H7 (cell line): Measurements from ENCODE around the gene UTP15. TPM values are rescaled to one million over a fixed set of nuclear protein-coding genes. Genes with fewer than 3 reads are reported as not detected.

Source experiments
- DNase-seq: peaks from one replicate; pipeline ENCODE4 v3.0.0; 2012
- H3K27me3 ChIP-seq: 2 replicates; pipeline ENCODE4 v1.6.0; 2011; ENCODE audit warnings: mild to moderate bottlenecking, low read length; ENCODE audit not compliant: control insufficient read depth, insufficient read depth
- H3K36me3 ChIP-seq: replicated peaks from 2 replicates; pipeline ENCODE4 v1.5.1; 2011; ENCODE audit warnings: low read length; ENCODE audit not compliant: control insufficient read depth, insufficient read depth
- H3K4me3 ChIP-seq: 2 replicates; pipeline ENCODE4 v1.5.1; 2011; ENCODE audit warnings: low read depth, mild to moderate bottlenecking, control low read depth, low read length, moderate library complexity; ENCODE audit not compliant: insufficient read depth
- total RNA-seq: library from RNA; depleted of rRNA; stranded (reverse); fragments of >200 nt; shearing (Covaris generic); gene quantifications from 2 replicates; pipeline ENCODE4 v1.2.3, GENCODE V29; 2014; rRNA removed

Gene UTP15, protein sequence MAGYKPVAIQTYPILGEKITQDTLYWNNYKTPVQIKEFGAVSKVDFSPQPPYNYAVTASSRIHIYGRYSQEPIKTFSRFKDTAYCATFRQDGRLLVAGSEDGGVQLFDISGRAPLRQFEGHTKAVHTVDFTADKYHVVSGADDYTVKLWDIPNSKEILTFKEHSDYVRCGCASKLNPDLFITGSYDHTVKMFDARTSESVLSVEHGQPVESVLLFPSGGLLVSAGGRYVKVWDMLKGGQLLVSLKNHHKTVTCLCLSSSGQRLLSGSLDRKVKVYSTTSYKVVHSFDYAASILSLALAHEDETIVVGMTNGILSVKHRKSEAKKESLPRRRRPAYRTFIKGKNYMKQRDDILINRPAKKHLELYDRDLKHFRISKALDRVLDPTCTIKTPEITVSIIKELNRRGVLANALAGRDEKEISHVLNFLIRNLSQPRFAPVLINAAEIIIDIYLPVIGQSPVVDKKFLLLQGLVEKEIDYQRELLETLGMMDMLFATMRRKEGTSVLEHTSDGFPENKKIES
- 24.6 and 38.7 TPM in 2 replicates for total RNA-seq

GRCh38 chr5:73565139-73565968, at the start of gene UTP15, which contains the start of gene ANKRA2:
Gene UTP15, plus strand, starts transcription at chr5:73565743. Its CDS starts 1,602 bp downstream, at chr5:73567345.
Gene ANKRA2, minus strand, starts transcription at chr5:73565639. Its CDS starts 2,758 bp downstream, at chr5:73562881.
- Histone ChIP-seq H3K4me3 (peak within 1 kb of the TSS; percentile 93), H3K27me3 (no peaks in the 10 kb centered on the region)
- peak; percentile 89 for DNase-seq

DNA sequence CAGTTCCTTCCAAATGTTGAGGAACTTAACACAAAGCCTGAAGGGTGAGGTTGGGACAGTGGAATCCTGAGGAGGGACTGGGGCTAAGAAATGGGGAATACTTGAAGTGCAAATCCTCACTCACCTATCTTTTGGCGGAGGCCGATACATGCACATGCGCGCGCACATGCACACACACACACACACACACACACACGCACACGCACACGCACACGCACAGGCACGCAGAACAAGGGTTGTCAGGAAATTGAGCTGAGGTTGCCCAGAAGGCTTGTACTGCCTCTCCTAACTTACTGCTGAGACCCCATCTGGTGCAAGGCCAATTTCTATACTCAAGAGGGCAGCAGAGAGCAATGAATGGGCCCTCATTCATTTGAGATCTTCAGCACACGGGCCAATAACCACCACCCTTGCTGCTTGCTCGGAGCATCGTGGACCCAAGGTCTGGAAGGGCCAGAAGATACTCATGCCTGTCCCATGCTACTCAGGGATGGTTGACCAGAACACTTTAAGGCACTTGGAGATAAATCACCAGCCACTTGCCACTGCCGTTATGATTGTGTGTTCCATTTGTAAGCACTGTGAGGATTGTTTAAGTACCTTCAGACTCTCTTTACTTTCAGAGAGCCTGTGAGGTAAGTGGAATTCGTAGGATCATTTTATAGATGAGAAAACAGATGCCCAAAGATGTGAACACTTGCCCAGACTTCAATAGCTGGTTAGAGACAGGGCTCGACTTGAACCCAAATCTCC, 45.8 kb upstream of the UTP15 start:
- no peaks in the 10 kb centered on the region for H3K27me3 ChIP-seq
- H3K4me3 ChIP-seq: no peak overlapping the region
- no peaks in the 10 kb centered on the region for H3K36me3 ChIP-seq
- peak; percentile 75 for DNase-seq

More at GRCh38 chr5:73565139-73565968, at the start of gene UTP15, which contains the start of gene ANKRA2:
- peaks cover 5% of the 10 kb centered on the region for H3K36me3 ChIP-seq

- Histone ChIP-seq H3K36me3 (no peaks in the 10 kb centered on the region), H3K27me3 (no peaks in the 10 kb centered on the region), H3K4me3 (no peak overlapping the region)
- DNase-seq: no peak
These were observed 42.6 kb upstream of the UTP15 start for GRCh38 chr5:73522989-73523388.

DNA sequence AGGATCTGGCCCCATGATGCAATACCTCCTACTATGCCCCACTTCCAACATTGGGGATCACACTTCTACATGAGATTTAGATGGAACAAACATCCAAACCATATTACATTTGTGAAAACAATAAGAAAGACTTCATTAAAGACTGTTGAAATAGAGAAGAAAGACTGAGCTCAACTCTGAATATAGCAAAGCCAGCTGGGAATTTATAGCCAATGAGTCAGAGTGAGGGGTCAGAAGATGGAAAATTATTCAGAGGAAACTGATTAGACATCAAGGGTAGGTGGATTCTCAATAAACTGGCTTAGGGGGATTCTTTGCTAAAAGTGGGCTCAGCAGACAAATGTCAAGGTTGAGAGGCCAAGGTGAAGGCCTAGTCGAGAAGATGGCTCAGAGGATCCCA, 41.7 kb upstream of the UTP15 start:
- Histone ChIP-seq H3K4me3 (no peak overlapping the region), H3K27me3 (no peaks in the 10 kb centered on the region), H3K36me3 (no peaks in the 10 kb centered on the region)
- DNase-seq: no peak

- DNase-seq: no peak
- no peaks in the 10 kb centered on the region for H3K36me3 ChIP-seq
- no peak overlapping the region for H3K4me3 ChIP-seq
- no peaks in the 10 kb centered on the region for H3K27me3 ChIP-seq
These were observed 39.8 kb upstream of the UTP15 start for GRCh38 chr5:73525606-73526203.

GRCh38 chr5:73528248-73528647, 37.3 kb upstream of the UTP15 start:
- DNase-seq: no peak
- no peak overlapping the region for H3K4me3 ChIP-seq
- no peaks in the 10 kb centered on the region for H3K36me3 ChIP-seq
- no peaks in the 10 kb centered on the region for H3K27me3 ChIP-seq

DNA sequence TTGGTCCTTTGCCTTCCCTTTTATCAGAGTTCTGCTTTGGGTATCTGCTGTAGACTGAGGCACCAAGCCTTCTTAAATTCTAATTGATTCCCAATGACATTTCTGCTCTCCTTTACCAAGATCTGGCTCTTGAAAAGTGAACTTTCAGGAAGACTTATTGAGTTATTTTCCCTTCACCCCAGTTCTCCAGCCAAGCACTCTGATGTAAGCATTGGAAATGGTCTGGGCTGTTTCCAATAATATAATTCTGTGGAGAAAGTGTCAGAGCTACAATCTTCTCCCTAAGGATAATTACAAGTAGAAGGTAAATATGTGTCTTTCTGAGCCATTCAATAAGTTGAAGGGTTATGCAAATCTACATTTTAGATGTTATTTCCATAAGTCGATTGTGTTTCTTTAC, 36.5 kb upstream of the UTP15 start:
- Histone ChIP-seq H3K4me3 (no peak overlapping the region), H3K27me3 (no peaks in the 10 kb centered on the region), H3K36me3 (no peaks in the 10 kb centered on the region)
- DNase-seq: no peak

DNA sequence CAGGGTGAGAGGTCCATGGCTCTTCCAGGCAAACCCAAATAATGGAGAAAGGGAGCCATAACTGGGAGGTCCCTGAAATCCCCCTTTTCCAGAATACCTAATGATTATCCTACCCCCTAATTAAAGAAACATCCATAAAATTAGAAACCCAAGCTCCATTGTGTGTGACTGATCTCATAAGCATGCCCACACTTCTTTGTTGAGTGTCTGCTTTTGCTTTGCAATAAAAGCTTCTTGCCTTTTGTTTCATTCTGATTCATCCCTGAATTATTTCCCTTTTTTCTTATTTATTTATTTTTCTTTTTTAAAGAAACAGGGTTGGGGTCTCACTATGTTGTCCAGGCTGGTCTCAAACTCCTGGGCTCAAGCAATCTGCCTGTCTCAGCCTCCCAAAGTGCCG, 34.2 kb upstream of the UTP15 start:
- no peak for DNase-seq
- H3K36me3 ChIP-seq: no peaks in the 10 kb centered on the region
- no peaks in the 10 kb centered on the region for H3K27me3 ChIP-seq
- H3K4me3 ChIP-seq: no peak overlapping the region

DNA sequence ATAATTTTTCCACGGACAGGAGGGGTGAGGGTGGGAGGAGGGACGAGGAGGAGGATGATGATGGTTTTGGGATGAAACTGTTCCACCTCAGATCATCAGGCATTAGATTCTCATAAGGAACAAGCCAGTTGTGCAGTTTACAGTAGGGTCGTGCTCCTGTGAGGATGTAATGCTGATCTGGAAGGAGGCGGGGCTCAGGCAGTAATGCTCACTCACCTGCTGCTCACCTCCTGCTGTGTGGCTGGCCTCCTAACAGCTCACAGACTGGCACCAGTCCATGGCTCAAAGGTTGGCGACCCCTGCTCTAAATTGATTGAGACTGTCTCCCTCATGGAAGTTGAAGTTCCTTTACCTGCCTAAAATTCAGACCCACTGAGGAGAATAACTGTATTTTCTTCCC, 33.3 kb upstream of the UTP15 start:
- DNase-seq: no peak
- H3K4me3 ChIP-seq: no peak overlapping the region
- H3K36me3 ChIP-seq: no peaks in the 10 kb centered on the region
- H3K27me3 ChIP-seq: no peaks in the 10 kb centered on the region

DNA sequence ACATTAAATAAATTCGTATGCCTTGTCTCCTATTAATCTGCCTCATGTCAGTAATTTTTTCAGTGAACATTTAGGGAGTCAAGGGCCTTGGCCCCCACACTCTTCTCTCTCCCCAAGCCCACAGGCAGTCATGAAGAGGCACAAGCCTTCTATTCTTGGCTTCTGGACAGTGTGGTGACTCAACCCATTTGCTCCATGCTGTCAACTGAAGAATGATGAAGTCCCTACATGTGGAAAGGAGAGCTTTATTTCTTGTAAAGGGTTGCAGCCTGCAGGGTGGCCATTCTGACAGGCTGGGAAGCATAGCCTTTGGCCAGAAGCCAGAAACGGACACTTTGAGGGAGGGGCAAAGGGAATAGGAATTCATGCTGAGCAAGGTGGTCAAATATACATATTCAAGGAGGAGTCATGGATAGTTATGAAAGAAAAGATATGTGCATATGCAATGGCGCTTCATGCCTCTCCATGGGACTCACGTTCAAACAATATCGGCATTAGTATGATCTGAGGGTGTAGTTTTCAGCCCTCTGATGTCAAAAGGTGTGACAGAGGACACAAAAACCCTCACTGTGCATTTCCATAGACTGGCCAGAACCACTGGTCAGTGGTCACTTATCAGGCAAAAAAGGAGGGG, 31.4 kb upstream of the UTP15 start:
- H3K4me3 ChIP-seq: no peak overlapping the region
- no peak for DNase-seq
- H3K36me3 ChIP-seq: no peaks in the 10 kb centered on the region
- H3K27me3 ChIP-seq: no peaks in the 10 kb centered on the region

DNA sequence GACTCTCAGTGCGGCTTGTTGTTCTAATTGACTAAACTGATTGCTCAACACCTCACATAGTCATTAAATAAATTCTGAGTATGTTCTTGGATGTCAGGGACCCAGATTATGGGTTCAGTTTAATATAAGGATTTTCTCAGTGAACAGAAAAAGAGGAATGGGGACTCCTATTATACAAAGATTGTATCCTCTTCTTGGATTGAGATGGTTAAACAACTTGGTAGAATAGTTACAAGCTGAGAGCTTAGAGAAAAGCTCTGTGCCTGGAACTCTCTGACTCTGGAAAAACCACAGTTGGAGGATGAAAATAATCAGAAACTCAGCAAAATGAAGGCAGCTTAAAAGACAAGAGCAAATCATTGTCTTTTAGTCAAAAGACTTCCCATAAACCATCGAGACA, 30.6 kb upstream of the UTP15 start:
- Histone ChIP-seq H3K27me3 (no peaks in the 10 kb centered on the region), H3K36me3 (no peaks in the 10 kb centered on the region), H3K4me3 (no peak overlapping the region)
- no peak for DNase-seq

DNA sequence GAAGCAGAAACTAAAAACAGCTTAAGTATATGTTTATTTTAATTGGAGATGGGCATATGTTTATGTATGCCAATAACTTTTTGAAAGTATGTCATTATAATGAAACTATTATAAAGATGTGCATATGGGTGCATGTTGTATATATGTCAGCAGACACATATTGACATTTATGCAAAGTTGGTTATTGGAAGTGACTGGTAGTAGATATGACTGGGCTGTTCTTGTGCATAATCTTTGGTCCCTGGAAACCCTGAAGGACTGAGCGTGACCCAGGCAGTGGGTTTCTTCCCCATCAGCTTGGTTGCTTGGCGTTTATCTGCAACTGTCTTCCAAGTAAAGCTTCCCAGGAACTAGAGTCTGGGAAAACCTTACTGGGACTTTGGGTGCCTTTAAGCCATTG, 25.8 kb upstream of the UTP15 start:
- H3K36me3 ChIP-seq: no peaks in the 10 kb centered on the region
- no peaks in the 10 kb centered on the region for H3K27me3 ChIP-seq
- DNase-seq: no peak
- no peak overlapping the region for H3K4me3 ChIP-seq

DNA sequence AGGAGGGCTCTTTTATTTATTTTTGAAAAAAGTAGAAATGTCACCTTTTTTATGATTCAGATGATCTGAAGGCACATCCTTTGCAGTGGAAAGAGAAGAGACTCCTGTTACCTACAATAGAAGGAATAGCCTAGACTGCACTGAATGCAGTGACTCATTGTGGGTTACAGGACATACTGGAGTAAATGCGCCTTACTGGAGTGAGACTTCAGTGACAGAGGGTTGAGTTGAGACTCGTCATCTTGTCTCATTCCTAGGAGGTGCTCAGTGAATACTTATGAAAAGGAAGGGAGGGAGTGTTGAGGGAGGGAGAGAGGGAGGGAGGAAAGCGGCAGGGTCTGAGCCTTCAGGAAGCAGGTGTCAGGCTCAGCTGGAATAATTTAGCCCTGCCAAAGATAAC, 25.4 kb upstream of the UTP15 start:
- H3K4me3 ChIP-seq: no peak overlapping the region
- no peaks in the 10 kb centered on the region for H3K27me3 ChIP-seq
- no peak for DNase-seq
- no peaks in the 10 kb centered on the region for H3K36me3 ChIP-seq
